Choroid plexus epithelial cell (primary cell): Measurements from ENCODE around the gene ZMYM4.

ENCODE experiments used
- DNase-seq: peaks from one replicate; pipeline ENCODE4 v3.0.0-alpha.2; 2010; ENCODE audit warnings: low read depth
- H3K4me3 ChIP-seq: 2 replicates; pipeline ENCODE4 v1.5.1; 2011; ENCODE audit warnings: low read depth, mild to moderate bottlenecking, control low read depth, low read length, moderate library complexity
- CTCF ChIP-seq: conservative IDR thresholded peaks from 2 replicates; pipeline ENCODE4 v1.5.1; 2011; ENCODE audit warnings: low read depth, mild to moderate bottlenecking, control low read depth, inconsistent platforms, low read length, moderate library complexity

The ZMYM4 gene

GRCh38 chr1:35297886-35298285, 29.4 kb downstream of the ZMYM4 start:
- no peak for TF ChIP-seq CTCF
- no peak for DNase-seq
- no peak overlapping the region for H3K4me3 ChIP-seq

- peak; percentile 68 for TF ChIP-seq CTCF
- no peak overlapping the region for H3K4me3 ChIP-seq
- DNase-seq = peak; percentile 68
These were observed 30.0 kb downstream of the ZMYM4 start for GRCh38 chr1:35298464-35298863.

GRCh38 chr1:35300376-35300775, 31.9 kb downstream of the ZMYM4 start:
- TF ChIP-seq CTCF = no peak
- H3K4me3 ChIP-seq = no peak overlapping the region
- no peak for DNase-seq

- DNase-seq = no peak
- TF ChIP-seq CTCF = no peak
- no peak overlapping the region for H3K4me3 ChIP-seq
These were observed 33.3 kb downstream of the ZMYM4 start for GRCh38 chr1:35301674-35302392.

GRCh38 chr1:35305383-35305782, 36.9 kb downstream of the ZMYM4 start:
- DNase-seq = no peak
- no peak overlapping the region for H3K4me3 ChIP-seq

GRCh38 chr1:35315649-35316048, 47.1 kb downstream of the ZMYM4 start:
- no peak for TF ChIP-seq CTCF
- DNase-seq = no peak
- H3K4me3 ChIP-seq = no peak overlapping the region

More at GRCh38 chr1:35305383-35305782, 36.9 kb downstream of the ZMYM4 start:
- TF ChIP-seq CTCF = no peak

- H3K4me3 ChIP-seq = no peak overlapping the region
- no peak for DNase-seq
- no peak for TF ChIP-seq CTCF
These were observed 47.8 kb downstream of the ZMYM4 start for GRCh38 chr1:35316264-35316663.
